ENCODE measurements around the gene BCKDHB.

- TF ChIP-seq CTCF (IDR thresholded peaks at IDR 0.05; ENCODE audit: low read depth, low read length, poor library complexity, severe bottlenecking) (no peak), EZH2phosphoT487 (IDR thresholded peaks at IDR 0.05; ENCODE audit: borderline replicate concordance, low read length) (no peak)
Measured at GRCh38 chr6:80163754-80164187, 57.3 kb downstream of the BCKDHB start.

Data from DOHH2 (cell line).